NCI-H2196 (cell line): ENCODE measurements around the gene GLIPR1.
"Not testable (repeated sequence)": the region's sequence is repeated elsewhere in the genome, so short reads cannot be mapped to it uniquely, and the experiment has no call there.

ENCODE experiments used
- DNase-seq: peaks from one replicate; lab custom pipeline; 2025; ENCODE audit not compliant: unreplicated experiment; lab: John Stamatoyannopoulos, UW

The GLIPR1 gene

GRCh38 chr12:75480469-75480949 lies at the start of gene GLIPR1:
GLIPR1 (plus strand) TSS chr12:75480755; CDS start chr12:75480881, 126 bp downstream.
- DNase-seq: peak; percentile 18

- DNase-seq: no peak
These were observed 47.6 kb upstream of the GLIPR1 start for GRCh38 chr12:75432924-75433323.

- no peak for DNase-seq
These were observed 43.0 kb upstream of the GLIPR1 start for GRCh38 chr12:75437564-75437963.

GRCh38 chr12:75438059-75438754 lies 42.3 kb upstream of the GLIPR1 start:
- DNase-seq: no peak

- no peak for DNase-seq
These were observed 41.5 kb upstream of the GLIPR1 start for GRCh38 chr12:75439048-75439447.

- no peak for DNase-seq
These were observed 40.6 kb upstream of the GLIPR1 start for GRCh38 chr12:75439930-75440329.

GRCh38 chr12:75441687-75442449 lies 38.7 kb upstream of the GLIPR1 start:
- DNase-seq: not testable (repeated sequence)

GRCh38 chr12:75442454-75442853 lies 38.1 kb upstream of the GLIPR1 start:
- not testable (repeated sequence) for DNase-seq

GRCh38 chr12:75443709-75444108 lies 36.8 kb upstream of the GLIPR1 start:
- DNase-seq: no peak

- DNase-seq: no peak
These were observed 36.0 kb upstream of the GLIPR1 start for GRCh38 chr12:75444429-75445136.

GRCh38 chr12:75445137-75445507 lies 35.4 kb upstream of the GLIPR1 start:
- DNase-seq: not testable (repeated sequence)

GRCh38 chr12:75446857-75447256 lies 33.7 kb upstream of the GLIPR1 start:
- no peak for DNase-seq

GRCh38 chr12:75447691-75448393 lies 32.7 kb upstream of the GLIPR1 start:
- DNase-seq: no peak

GRCh38 chr12:75452675-75453330 lies 27.8 kb upstream of the GLIPR1 start:
- DNase-seq: no peak

GRCh38 chr12:75455839-75456238 lies 24.7 kb upstream of the GLIPR1 start:
- no peak for DNase-seq

GRCh38 chr12:75457191-75457590 lies 23.4 kb upstream of the GLIPR1 start:
- DNase-seq: no peak

GRCh38 chr12:75457866-75458265 lies 22.7 kb upstream of the GLIPR1 start:
- not testable (repeated sequence) for DNase-seq

- no peak for DNase-seq
These were observed 20.8 kb upstream of the GLIPR1 start for GRCh38 chr12:75459755-75460154.

GRCh38 chr12:75460204-75460603 lies 20.4 kb upstream of the GLIPR1 start:
- DNase-seq: no peak
